BJ (cell line): Measurements from ENCODE around the gene ZKSCAN4. TPM values are rescaled to one million over a fixed set of nuclear protein-coding genes. Genes with fewer than 3 reads are reported as not detected.
A peak's percentile ranks its signal among the peaks of the same experiment; 100 is the strongest.

Experiments used
- CTCF ChIA-PET: fragments of 350-600 bp; formaldehyde crosslinking; extraction: SDS; loops from one replicate; lab custom pipeline; 2021; ENCODE audit warnings: antibody characterized with exemption, inconsistent platforms; lab: Yijun Ruan, JAX
- POLR2A ChIA-PET: fragments of 300-600 bp; sonication (Branson Sonifier 250); formaldehyde crosslinking; extraction: SDS; loops from one replicate; lab custom pipeline; 2021; ENCODE audit warnings: antibody characterized with exemption; lab: Charles Lee
- DNase-seq: peaks from one replicate; pipeline ENCODE4 v3.0.0-alpha.2; 2011; ENCODE audit warnings: low read depth
- H3K27me3 ChIP-seq: 2 replicates; pipeline ENCODE4 v1.6.0; 2011; ENCODE audit warnings: low read length; ENCODE audit not compliant: control insufficient read depth, insufficient read depth
- H3K36me3 ChIP-seq: 2 replicates; pipeline ENCODE4 v1.5.1; 2011; ENCODE audit warnings: low read length; ENCODE audit not compliant: control insufficient read depth, insufficient read depth
- H3K4me3 ChIP-seq: 2 replicates; pipeline ENCODE4 v1.5.1; 2011; ENCODE audit warnings: low read depth, mild to moderate bottlenecking, control low read depth, low read length
- polyA plus RNA-seq: library from polyadenylated mRNA; depleted of rRNA; stranded (reverse); fragments of >200 nt; gene quantifications from 2 replicates; pipeline ENCODE4 v1.2.3, GENCODE V29; 2011
- TF ChIP-seq, protein P1 (sequence below): IDR thresholded peaks from 2 replicates; pipeline ENCODE4 v1.5.1; 2011; ENCODE audit warnings: low read depth, mild to moderate bottlenecking, control low read depth, inconsistent platforms, low read length, moderate library complexity; ENCODE audit not compliant: insufficient read depth

The ZKSCAN4 gene
- polyA plus RNA-seq, 1 experiment, result 3.0 TPM

DNA sequence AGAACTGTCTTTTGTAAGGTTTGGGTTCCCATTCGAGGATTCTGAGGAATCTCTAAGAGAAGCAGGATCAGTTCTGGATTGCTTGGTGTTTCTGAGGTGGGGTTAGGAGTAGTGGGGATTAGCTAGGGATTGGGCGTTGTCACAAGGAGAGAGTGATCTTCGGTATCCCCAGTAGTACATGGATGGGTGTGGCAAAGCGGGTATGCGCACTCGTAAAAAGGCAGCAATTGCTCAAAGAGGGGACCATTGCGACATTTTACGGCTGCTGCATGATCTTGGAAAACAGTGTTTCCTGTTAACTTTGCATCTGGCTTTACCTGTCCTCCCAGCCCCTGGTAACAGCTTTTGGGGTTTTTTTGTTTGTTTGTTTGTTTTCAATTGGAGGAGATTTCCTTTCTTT lies 36.6 kb downstream of the ZKSCAN4 start:
- H3K36me3 ChIP-seq, result no peaks in the 10 kb centered on the region
- DNase-seq, result no peak
- ChIA-PET CTCF (no interaction called here), POLR2A (no interaction called here)
- TF ChIP-seq, protein P1, sequence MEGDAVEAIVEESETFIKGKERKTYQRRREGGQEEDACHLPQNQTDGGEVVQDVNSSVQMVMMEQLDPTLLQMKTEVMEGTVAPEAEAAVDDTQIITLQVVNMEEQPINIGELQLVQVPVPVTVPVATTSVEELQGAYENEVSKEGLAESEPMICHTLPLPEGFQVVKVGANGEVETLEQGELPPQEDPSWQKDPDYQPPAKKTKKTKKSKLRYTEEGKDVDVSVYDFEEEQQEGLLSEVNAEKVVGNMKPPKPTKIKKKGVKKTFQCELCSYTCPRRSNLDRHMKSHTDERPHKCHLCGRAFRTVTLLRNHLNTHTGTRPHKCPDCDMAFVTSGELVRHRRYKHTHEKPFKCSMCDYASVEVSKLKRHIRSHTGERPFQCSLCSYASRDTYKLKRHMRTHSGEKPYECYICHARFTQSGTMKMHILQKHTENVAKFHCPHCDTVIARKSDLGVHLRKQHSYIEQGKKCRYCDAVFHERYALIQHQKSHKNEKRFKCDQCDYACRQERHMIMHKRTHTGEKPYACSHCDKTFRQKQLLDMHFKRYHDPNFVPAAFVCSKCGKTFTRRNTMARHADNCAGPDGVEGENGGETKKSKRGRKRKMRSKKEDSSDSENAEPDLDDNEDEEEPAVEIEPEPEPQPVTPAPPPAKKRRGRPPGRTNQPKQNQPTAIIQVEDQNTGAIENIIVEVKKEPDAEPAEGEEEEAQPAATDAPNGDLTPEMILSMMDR, result no peak
- no peaks in the 10 kb centered on the region; the same call in 1 of the 2 replicates for H3K27me3 ChIP-seq
- H3K4me3 ChIP-seq, result no peak overlapping the region

GRCh38 chr6:28213213-28213523 lies 38.9 kb downstream of the ZKSCAN4 start:
- CTCF ChIA-PET, result no interaction called here
- no peak for DNase-seq
- Histone ChIP-seq H3K27me3 (peaks cover 11% of the 10 kb centered on the region), H3K4me3 (no peak overlapping the region), H3K36me3 (no peaks in the 10 kb centered on the region)
- POLR2A ChIA-PET, result no interaction called here
- TF ChIP-seq, protein P1, result no peak

DNA sequence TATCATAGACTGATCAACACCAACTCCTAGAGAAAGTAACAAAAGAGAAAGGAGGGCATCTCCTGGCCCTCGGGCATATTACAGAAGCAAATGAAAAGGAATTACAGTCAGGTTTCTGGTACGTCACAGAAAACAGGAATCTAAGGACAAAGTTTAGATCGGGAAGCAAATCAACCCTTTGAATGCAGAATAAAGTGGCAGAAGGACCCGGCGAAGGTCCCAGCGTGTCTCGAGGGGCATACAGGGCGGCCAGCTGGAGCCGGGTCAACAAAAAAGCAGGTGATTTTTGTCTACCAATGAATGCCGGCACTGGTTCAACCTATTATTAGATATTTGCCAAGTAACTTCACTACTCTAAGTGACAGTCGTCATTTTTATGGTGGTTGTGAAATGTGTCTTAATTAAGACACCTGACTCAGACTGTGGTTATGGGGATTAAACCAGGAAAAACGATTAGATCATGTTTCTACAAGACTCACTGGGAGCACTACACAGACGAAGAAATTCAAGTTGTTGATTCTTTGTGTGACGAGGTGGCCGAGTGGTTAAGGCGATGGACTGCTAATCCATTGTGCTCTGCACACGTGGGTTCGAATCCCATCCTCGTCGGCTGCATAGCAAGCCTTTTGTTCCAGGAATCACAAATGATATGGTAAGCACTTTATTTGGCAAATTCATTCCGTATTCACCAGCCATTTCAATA lies 39.4 kb downstream of the ZKSCAN4 start:
- Histone ChIP-seq H3K36me3 (no peaks in the 10 kb centered on the region), H3K4me3 (peak overlapping the region; percentile 41), H3K27me3 (peaks cover 14% of the 10 kb centered on the region)
- TF ChIP-seq, protein P1, result no peak
- POLR2A ChIA-PET, result no interaction called here
- CTCF ChIA-PET, result no interaction called here
- peak; percentile 65 for DNase-seq

- Histone ChIP-seq H3K4me3 (peak overlapping the region; percentile 41), H3K27me3 (peaks cover 14% of the 10 kb centered on the region), H3K36me3 (no peaks in the 10 kb centered on the region)
- DNase-seq, result no peak
- ChIA-PET CTCF (interaction anchor here (0.7 to 0.9 kb wide), 2 partner anchors 9 to 1054 kb away, joined by 3 read pairs; no protein-coding TSS in a partner anchor), POLR2A (no interaction called here)
- TF ChIP-seq, protein P1, result no peak
Observed at GRCh38 chr6:28211840-28212509, 40.1 kb downstream of the ZKSCAN4 start.

DNA sequence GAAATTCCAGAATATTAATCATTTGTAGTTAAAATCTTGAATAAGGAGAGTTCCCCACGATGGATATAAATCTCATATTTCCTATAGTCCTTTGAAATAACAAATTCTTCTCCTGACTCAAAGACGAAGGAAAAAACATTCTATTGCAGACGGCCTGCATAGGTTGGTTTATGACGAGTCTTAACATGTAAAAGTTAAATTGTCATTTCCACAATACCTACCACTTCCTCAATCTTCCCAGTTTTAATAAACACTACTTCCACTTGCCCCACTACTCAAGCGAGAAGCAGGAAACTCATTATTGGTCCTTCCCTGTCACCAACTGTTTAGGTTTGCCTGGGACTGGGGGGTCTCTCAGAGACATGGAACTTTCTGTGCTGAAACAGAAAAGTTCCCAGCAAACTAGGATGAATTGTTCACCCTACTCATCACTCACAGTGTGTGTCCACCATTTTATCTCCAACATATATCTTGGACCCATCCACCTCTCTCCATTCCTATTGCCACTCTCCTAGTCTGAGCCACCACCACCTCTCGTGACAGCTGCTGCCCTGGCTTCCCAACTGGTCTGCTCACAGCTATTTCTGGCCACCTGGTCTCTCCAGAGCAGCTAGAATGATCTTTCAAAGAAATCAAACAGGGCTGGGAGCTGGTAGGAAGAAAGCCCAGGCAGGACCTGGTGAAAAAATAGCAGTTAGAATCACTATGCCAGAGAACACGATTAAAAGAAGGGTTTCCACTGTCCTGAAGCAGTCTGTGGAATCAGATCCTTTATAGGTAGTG lies 42.1 kb downstream of the ZKSCAN4 start:
- ChIA-PET POLR2A (no interaction called here), CTCF (interaction anchor here (0.8 kb wide), 1 partner anchor 105 kb away, joined by 3 read pairs; no protein-coding TSS in a partner anchor)
- Histone ChIP-seq H3K4me3 (no peak overlapping the region), H3K36me3 (no peaks in the 10 kb centered on the region), H3K27me3 (peaks cover 16% of the 10 kb centered on the region)
- DNase-seq, result no peak
- TF ChIP-seq, protein P1, result no peak
